HepG2 (cell line): Measurements from ENCODE around the gene GRID1. TPM values are rescaled to one million over a fixed set of nuclear protein-coding genes. Genes with fewer than 3 reads are reported as not detected.

Experiments
- ATAC-seq: fragments of 200-7000 bp; cut with Tn5 transposase; 3 replicates; pipeline ENCODE4 v1.9.1; 2020; ENCODE audit warnings: mild to moderate bottlenecking, moderate library complexity
- BruUV-seq: library from RNA; stranded (reverse); fragments of 400-500 nt; replicated peaks from 2 replicates; lab custom pipeline; 2021; lab: Mats Ljungman, UMichigan
- CTCF ChIA-PET: fragments of 300-600 bp; formaldehyde crosslinking; extraction: SDS; loops from one replicate; lab custom pipeline; 2021; ENCODE audit warnings: low total read pairs, inconsistent platforms, low intra/inter-chr PET ratio; lab: Yijun Ruan, JAX
- POLR2A ChIA-PET: fragments of 350-600 bp; sonication (Branson Sonifier 250); formaldehyde crosslinking; loops from one replicate; lab custom pipeline; 2020; ENCODE audit warnings: antibody characterized with exemption, inconsistent platforms; lab: Yijun Ruan, JAX
- DNase-seq: peaks from one replicate; pipeline ENCODE4 v3.0.0-alpha.2; 2015; ENCODE audit warnings: low spot score
- FAIRE-seq: peaks from 3 replicates; lab custom pipeline; 2011; peaks lifted over from hg19 to GRCh38; lab: Jason Lieb, UNC
- H2AFZ ChIP-seq: one replicate; pipeline ENCODE4 v1.6.1; 2011; ENCODE audit warnings: low read length, inconsistent platforms
- H3K27ac ChIP-seq: fragments of 300-600 bp; 3 replicates; pipeline ENCODE4 v1.8.0; 2011; ENCODE audit warnings: mixed run types, mild to moderate bottlenecking, mixed read lengths, low read length, inconsistent platforms; ENCODE audit not compliant: insufficient read depth; ENCODE audit errors: extremely low read length
- H3K27me3 ChIP-seq, 2 experiments: fragments of 200-600 bp in 1 of 2; 2 replicates in 1 of 2; 3 replicates in 1 of 2; pipeline versions ENCODE4 v1.6.0 to v1.8.0; 2011; ENCODE audit warnings: low read length in 2 of 2, mild to moderate bottlenecking in 2 of 2, moderate library complexity in 2 of 2, inconsistent platforms in 1 of 2; ENCODE audit not compliant: insufficient read depth in 2 of 2, control insufficient read depth in 1 of 2
- H3K36me3 ChIP-seq, 2 experiments: fragments of 200-600 bp in 1 of 2; replicated peaks in 1 of 2; 2 replicates in 1 of 2; 3 replicates in 1 of 2; pipeline versions ENCODE4 v1.5.1 to v1.8.0; 2011; ENCODE audit warnings: low read length in 2 of 2, inconsistent platforms in 1 of 2; ENCODE audit not compliant: insufficient read depth in 2 of 2, control insufficient read depth in 1 of 2
- H3K4me1 ChIP-seq: 2 replicates; pipeline ENCODE4 v1.5.1; 2012; ENCODE audit warnings: low read length, inconsistent platforms; ENCODE audit not compliant: insufficient read depth
- H3K4me2 ChIP-seq: 2 replicates; pipeline ENCODE4 v1.6.0; 2011; ENCODE audit warnings: low read depth, low read length, inconsistent platforms
- H3K4me3 ChIP-seq, 3 experiments: fragments of 200-600 bp in 1 of 3; sonication (generic), shearing (Covaris generic) in 1 of 3; replicated peaks in 1 of 3; 2 replicates each; pipeline ENCODE4 v1.5.1; 2011 to 2016; ENCODE audit warnings: low read length in 3 of 3, inconsistent platforms in 2 of 3, low read depth in 2 of 3, mild to moderate bottlenecking in 2 of 3, control low read depth in 1 of 3, mixed read lengths in 1 of 3; ENCODE audit not compliant: insufficient read depth in 1 of 3
- H3K79me2 ChIP-seq: one replicate; pipeline ENCODE4 v1.6.1; 2011; ENCODE audit warnings: low read length, inconsistent platforms; ENCODE audit not compliant: insufficient read depth
- H3K9ac ChIP-seq: 2 replicates; pipeline ENCODE4 v1.6.0; 2011; ENCODE audit warnings: mild to moderate bottlenecking, low read depth, low read length, inconsistent platforms; ENCODE audit not compliant: insufficient read depth
- H3K9me3 ChIP-seq: 2 replicates; pipeline ENCODE4 v1.5.1; 2012; ENCODE audit warnings: mild to moderate bottlenecking, low read length
- H4K20me1 ChIP-seq: 2 replicates; pipeline ENCODE4 v1.6.0; 2011; ENCODE audit warnings: inconsistent platforms, mild to moderate bottlenecking, low read length, moderate library complexity; ENCODE audit not compliant: insufficient read depth
- MED1 ChIP-seq: sonication (generic); formaldehyde crosslinking; IDR thresholded peaks from 2 replicates; pipeline ENCODE4 v1.4.0; 2020; ENCODE audit warnings: missing genetic modification reagents
- SP5 ChIP-seq: IDR thresholded peaks from 2 replicates; pipeline ENCODE4 v1.6.1; 2016; ENCODE audit warnings: low read depth, borderline replicate concordance
- ZNF12 ChIP-seq: sonication (generic); formaldehyde crosslinking; IDR thresholded peaks from 2 replicates; pipeline ENCODE4 v1.5.0; 2020; ENCODE audit warnings: missing genetic modification reagents
- ZSCAN25 ChIP-seq: sonication (generic); formaldehyde crosslinking; IDR thresholded peaks from 2 replicates; pipeline ENCODE4 v1.8.0; 2022; ENCODE audit warnings: mild to moderate bottlenecking, missing genetic modification reagents
- WGBS: methylation state at CpG from one replicate; pipeline ENCODE4 v1.1.6; 2017; ENCODE audit warnings: low lambda C conversion rate; 5-methylcytosine and 5-hydroxymethylcytosine counted together
- in situ Hi-C: cut with HindIII; loops from 2 replicates; pipeline ENCODE4 v1.10.0; 2017; ENCODE audit warnings: low pct_unique_long_range_greater_than_20kb; ENCODE audit not compliant: extremely low pct_ligation_motif_present
- intact Hi-C: fragments of 100-400 bp; cut with micrococcal nuclease; formaldehyde crosslinking; loops from one replicate; pipeline ENCODE4 v1.10.0; 2022; ENCODE audit not compliant: unreplicated experiment
- polyA plus RNA-seq, 8 experiments: library from polyadenylated mRNA; depleted of rRNA in 3 of 8; stranded (reverse) in 7 of 8; unstranded in 1 of 8; fragments of >200 nt; fragmentation: Illumina TruSeq in 4 of 8; extraction: Trizol in 4 of 8; gene quantifications; 2 replicates each; pipeline versions ENCODE4 v1.2.1 to v1.2.3, GENCODE V29; 2011 to 2016; ENCODE audit warnings: low read depth in 4 of 8, missing spikeins in 1 of 8, mixed read lengths in 1 of 8; ENCODE audit not compliant: insufficient read depth in 1 of 8
- total RNA-seq, 5 experiments: library from RNA; depleted of rRNA; stranded (reverse); fragments of >200 nt; fragmentation: Illumina TruSeq; extraction: Trizol; gene quantifications; 2 replicates each; pipeline ENCODE4 v1.2.3, GENCODE V29; 2016; ENCODE audit warnings: low read depth in 1 of 5
- TF ChIP-seq, protein P1 (sequence below): sonication (generic); formaldehyde crosslinking; IDR thresholded peaks from 2 replicates; pipeline ENCODE4 v1.4.0; 2020; ENCODE audit warnings: mild to moderate bottlenecking, missing genetic modification reagents
- TF ChIP-seq, protein P2 (sequence below): sonication (generic); formaldehyde crosslinking; IDR thresholded peaks from 2 replicates; pipeline ENCODE4 v1.4.0; 2020; ENCODE audit warnings: mild to moderate bottlenecking, missing genetic modification reagents
- TF ChIP-seq, protein P3 (sequence below): sonication (generic); formaldehyde crosslinking; IDR thresholded peaks from one replicate; pipeline ENCODE4 v1.5.1; 2020; ENCODE audit warnings: mild to moderate bottlenecking, missing genetic modification reagents; ENCODE audit errors: not compliant biosample characterization

GRID1 gene
- total and polyA plus RNA-seq, 2 of the 13 experiments (the other 11 are each of a cell fraction or from before 2014, with no cell fraction given) = 0.05 TPM; not detected in 1

DNA sequence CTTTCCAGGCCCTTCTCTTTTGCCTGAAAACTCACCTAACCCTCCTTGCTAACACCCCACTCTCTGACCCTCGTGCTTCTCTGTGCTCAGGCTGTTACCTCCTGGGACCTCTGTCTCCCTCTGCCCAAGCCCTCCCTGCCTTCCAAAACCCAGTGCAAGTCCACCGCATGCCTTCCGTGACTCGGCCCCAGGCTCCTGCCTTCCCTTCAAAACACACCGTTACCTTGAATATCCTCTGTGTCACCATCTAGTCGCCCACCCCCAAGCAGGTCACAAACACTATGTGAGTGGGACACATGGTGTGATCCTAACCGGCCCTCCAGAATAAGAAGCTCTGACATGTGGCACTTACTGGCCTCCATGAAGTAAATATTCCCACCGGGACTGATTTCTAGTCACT, 176.7 kb downstream of the GRID1 start:
- Histone ChIP-seq H3K4me1 (no peaks in the 10 kb centered on the region), H3K27ac (no peak overlapping the region), H3K36me3 (no peaks in the 10 kb centered on the region), H3K4me3 (no peak overlapping the region), H3K4me2 (no peak overlapping the region), H2AFZ (no peak overlapping the region), H3K79me2 (no peaks in the 10 kb centered on the region), H3K9ac (no peak overlapping the region), H3K9me3 (no peaks in the 10 kb centered on the region), H4K20me1 (no peaks in the 10 kb centered on the region), H3K27me3 (peaks cover 0 to 3% of the 10 kb centered on the region in 2 experiments; a peak in 2 of 5 replicates)
- DNase-seq (no peak), FAIRE-seq (no peak), ATAC-seq (no peak)
- BruUV-seq = no TSS peak
- TF ChIP-seq MED1 (CRISPR knock-in tag) (no peak), SP5 (CRISPR knock-in tag) (no peak), ZNF12 (no peak), ZSCAN25 (CRISPR knock-in tag) (no peak)
- TF ChIP-seq, protein P1, sequence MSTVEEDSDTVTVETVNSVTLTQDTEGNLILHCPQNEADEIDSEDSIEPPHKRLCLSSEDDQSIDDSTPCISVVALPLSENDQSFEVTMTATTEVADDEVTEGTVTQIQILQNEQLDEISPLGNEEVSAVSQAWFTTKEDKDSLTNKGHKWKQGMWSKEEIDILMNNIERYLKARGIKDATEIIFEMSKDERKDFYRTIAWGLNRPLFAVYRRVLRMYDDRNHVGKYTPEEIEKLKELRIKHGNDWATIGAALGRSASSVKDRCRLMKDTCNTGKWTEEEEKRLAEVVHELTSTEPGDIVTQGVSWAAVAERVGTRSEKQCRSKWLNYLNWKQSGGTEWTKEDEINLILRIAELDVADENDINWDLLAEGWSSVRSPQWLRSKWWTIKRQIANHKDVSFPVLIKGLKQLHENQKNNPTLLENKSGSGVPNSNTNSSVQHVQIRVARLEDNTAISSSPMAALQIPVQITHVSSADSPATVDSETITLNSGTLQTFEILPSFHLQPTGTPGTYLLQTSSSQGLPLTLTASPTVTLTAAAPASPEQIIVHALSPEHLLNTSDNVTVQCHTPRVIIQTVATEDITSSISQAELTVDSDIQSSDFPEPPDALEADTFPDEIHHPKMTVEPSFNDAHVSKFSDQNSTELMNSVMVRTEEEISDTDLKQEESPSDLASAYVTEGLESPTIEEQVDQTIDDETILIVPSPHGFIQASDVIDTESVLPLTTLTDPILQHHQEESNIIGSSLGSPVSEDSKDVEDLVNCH = no peak
- TF ChIP-seq, protein P2, sequence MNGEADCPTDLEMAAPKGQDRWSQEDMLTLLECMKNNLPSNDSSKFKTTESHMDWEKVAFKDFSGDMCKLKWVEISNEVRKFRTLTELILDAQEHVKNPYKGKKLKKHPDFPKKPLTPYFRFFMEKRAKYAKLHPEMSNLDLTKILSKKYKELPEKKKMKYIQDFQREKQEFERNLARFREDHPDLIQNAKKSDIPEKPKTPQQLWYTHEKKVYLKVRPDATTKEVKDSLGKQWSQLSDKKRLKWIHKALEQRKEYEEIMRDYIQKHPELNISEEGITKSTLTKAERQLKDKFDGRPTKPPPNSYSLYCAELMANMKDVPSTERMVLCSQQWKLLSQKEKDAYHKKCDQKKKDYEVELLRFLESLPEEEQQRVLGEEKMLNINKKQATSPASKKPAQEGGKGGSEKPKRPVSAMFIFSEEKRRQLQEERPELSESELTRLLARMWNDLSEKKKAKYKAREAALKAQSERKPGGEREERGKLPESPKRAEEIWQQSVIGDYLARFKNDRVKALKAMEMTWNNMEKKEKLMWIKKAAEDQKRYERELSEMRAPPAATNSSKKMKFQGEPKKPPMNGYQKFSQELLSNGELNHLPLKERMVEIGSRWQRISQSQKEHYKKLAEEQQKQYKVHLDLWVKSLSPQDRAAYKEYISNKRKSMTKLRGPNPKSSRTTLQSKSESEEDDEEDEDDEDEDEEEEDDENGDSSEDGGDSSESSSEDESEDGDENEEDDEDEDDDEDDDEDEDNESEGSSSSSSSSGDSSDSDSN (CRISPR knock-in tag) = no peak
- TF ChIP-seq, protein P3, sequence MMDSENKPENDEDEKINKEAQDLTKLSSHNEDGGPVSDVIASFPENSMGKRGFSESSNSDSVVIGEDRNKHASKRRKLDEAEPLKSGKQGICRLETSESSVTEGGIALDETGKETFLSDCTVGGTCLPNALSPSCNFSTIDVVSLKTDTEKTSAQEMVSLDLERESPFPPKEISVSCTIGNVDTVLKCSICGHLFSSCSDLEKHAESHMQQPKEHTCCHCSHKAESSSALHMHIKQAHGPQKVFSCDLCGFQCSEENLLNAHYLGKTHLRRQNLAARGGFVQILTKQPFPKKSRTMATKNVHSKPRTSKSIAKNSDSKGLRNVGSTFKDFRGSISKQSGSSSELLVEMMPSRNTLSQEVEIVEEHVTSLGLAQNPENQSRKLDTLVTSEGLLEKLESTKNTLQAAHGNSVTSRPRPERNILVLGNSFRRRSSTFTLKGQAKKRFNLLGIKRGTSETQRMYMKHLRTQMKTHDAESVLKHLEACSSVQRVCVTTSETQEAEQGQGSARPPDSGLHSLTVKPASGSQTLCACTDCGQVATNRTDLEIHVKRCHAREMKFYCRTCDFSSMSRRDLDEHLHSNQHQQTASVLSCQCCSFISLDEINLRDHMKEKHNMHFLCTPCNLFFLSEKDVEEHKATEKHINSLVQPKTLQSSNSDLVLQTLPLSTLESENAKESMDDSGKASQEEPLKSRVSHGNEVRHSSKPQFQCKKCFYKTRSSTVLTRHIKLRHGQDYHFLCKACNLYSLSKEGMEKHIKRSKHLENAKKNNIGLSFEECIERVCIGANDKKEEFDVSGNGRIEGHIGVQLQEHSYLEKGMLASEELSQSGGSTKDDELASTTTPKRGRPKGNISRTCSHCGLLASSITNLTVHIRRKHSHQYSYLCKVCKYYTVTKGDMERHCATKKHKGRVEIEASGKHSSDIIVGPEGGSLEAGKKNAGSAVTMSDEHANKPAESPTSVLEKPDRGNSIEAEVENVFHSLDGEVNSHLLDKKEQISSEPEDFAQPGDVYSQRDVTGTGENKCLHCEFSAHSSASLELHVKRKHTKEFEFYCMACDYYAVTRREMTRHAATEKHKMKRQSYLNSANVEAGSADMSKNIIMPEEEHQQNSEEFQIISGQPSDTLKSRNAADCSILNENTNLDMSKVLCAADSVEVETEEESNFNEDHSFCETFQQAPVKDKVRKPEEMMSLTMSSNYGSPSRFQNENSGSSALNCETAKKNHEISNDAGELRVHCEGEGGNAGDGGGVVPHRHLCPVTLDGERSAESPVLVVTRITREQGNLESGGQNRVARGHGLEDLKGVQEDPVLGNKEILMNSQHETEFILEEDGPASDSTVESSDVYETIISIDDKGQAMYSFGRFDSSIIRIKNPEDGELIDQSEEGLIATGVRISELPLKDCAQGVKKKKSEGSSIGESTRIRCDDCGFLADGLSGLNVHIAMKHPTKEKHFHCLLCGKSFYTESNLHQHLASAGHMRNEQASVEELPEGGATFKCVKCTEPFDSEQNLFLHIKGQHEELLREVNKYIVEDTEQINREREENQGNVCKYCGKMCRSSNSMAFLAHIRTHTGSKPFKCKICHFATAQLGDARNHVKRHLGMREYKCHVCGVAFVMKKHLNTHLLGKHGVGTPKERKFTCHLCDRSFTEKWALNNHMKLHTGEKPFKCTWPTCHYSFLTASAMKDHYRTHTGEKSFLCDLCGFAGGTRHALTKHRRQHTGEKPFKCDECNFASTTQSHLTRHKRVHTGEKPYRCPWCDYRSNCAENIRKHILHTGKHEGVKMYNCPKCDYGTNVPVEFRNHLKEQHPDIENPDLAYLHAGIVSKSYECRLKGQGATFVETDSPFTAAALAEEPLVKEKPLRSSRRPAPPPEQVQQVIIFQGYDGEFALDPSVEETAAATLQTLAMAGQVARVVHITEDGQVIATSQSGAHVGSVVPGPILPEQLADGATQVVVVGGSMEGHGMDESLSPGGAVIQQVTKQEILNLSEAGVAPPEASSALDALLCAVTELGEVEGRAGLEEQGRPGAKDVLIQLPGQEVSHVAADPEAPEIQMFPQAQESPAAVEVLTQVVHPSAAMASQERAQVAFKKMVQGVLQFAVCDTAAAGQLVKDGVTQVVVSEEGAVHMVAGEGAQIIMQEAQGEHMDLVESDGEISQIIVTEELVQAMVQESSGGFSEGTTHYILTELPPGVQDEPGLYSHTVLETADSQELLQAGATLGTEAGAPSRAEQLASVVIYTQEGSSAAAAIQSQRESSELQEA (CRISPR knock-in tag) = no peak
- in situ Hi-C loops (no loop called here), intact Hi-C loops (no loop called here)
- POLR2A ChIA-PET = no interaction called here
- 29% methylated on average over 8 of the region's 8 CpGs for WGBS
- CTCF ChIA-PET = no interaction called here
